Stimulated activated CD4-positive, alpha-beta T cell treated with anti-CD3 and anti-CD28 coated beads, Interleukin-1b, Interleukin-23, amount 100 ng/mL, for 1 hour (primary cell): ENCODE data around the gene HCFC1R1.
A peak's percentile ranks its signal among the peaks of the same experiment; 100 is the strongest.

Experiments used
- DNase-seq, 2 donors: peaks; one replicate each; pipeline ENCODE4 v3.0.0-alpha.2; 2020; ENCODE audit warnings: low read depth in 2 of 2

The HCFC1R1 gene

GRCh38 chr16:3001316-3001715, 22.4 kb downstream of the HCFC1R1 start:
- no peak for DNase-seq

GRCh38 chr16:3000540-3000939, 23.2 kb downstream of the HCFC1R1 start:
- DNase-seq, result no peak

GRCh38 chr16:2999929-3000328, 23.8 kb downstream of the HCFC1R1 start:
- DNase-seq, result no peak

GRCh38 chr16:2996298-2996697, 27.4 kb downstream of the HCFC1R1 start:
- DNase-seq, result no peak

- DNase-seq, result no peak
These were observed 31.2 kb downstream of the HCFC1R1 start for GRCh38 chr16:2992383-2993081.

GRCh38 chr16:2991566-2992261, 32.0 kb downstream of the HCFC1R1 start:
- DNase-seq, result no peak

GRCh38 chr16:2990891-2991290, 32.9 kb downstream of the HCFC1R1 start:
- no peak for DNase-seq

GRCh38 chr16:2988590-2989099, 35.1 kb downstream of the HCFC1R1 start:
- DNase-seq, result no peak

GRCh38 chr16:2987833-2988232, 35.9 kb downstream of the HCFC1R1 start:
- DNase-seq, result no peak

- no peak for DNase-seq
These were observed 36.5 kb downstream of the HCFC1R1 start for GRCh38 chr16:2987286-2987685.

- no peak for DNase-seq
These were observed 37.0 kb downstream of the HCFC1R1 start for GRCh38 chr16:2986623-2987188.

- DNase-seq, result no peak
These were observed 37.8 kb downstream of the HCFC1R1 start for GRCh38 chr16:2985893-2986355.

GRCh38 chr16:2985462-2985861, 38.3 kb downstream of the HCFC1R1 start:
- no peak for DNase-seq

GRCh38 chr16:2983706-2984136, 40.0 kb downstream of the HCFC1R1 start:
- DNase-seq, result peak in 1 of 2 donors; percentile 53

- no peak for DNase-seq
These were observed 41.3 kb downstream of the HCFC1R1 start for GRCh38 chr16:2982402-2982801.

GRCh38 chr16:2981899-2982250, 41.9 kb downstream of the HCFC1R1 start:
- no peak for DNase-seq

- DNase-seq, result no peak
These were observed 42.4 kb downstream of the HCFC1R1 start for GRCh38 chr16:2981177-2981898.

GRCh38 chr16:2980227-2981176, 43.2 kb downstream of the HCFC1R1 start, which contains the start of gene PKMYT1:
TSS of gene PKMYT1 (minus strand) at chr16:2980446. CDS start at chr16:2979657, 789 bp downstream.
- DNase-seq, result peak; percentile 90 to 92

- DNase-seq, result no peak
These were observed 44.0 kb downstream of the HCFC1R1 start for GRCh38 chr16:2979669-2980226.

GRCh38 chr16:2977440-2977839, 46.3 kb downstream of the HCFC1R1 start:
- no peak for DNase-seq
